Glutamatergic neuron (in vitro differentiated cells): Measurements from ENCODE around the gene CEP72. TPM values are rescaled to one million over a fixed set of nuclear protein-coding genes. Genes with fewer than 3 reads are reported as not detected.

Source experiments
- DNase-seq: peaks from one replicate; pipeline ENCODE4 v3.0.0; 2022
- H3K27ac Mint-ChIP-seq: one replicate; pipeline ENCODE4 v1.8.0; 2020; ENCODE audit warnings: mild to moderate bottlenecking, mixed read lengths, inconsistent platforms; ENCODE audit not compliant: unreplicated experiment
- H3K27me3 Mint-ChIP-seq: one replicate; pipeline ENCODE4 v1.8.0; 2020; ENCODE audit warnings: mild to moderate bottlenecking, moderate library complexity, mixed read lengths, inconsistent platforms; ENCODE audit not compliant: unreplicated experiment
- H3K36me3 Mint-ChIP-seq: one replicate; pipeline ENCODE4 v1.8.0; 2020; ENCODE audit warnings: mild to moderate bottlenecking, mixed read lengths, inconsistent platforms; ENCODE audit not compliant: unreplicated experiment
- H3K4me1 Mint-ChIP-seq: one replicate; pipeline ENCODE4 v1.8.0; 2020; ENCODE audit warnings: mild to moderate bottlenecking, low read depth, mixed read lengths, inconsistent platforms; ENCODE audit not compliant: unreplicated experiment
- H3K4me3 Mint-ChIP-seq: one replicate; pipeline ENCODE4 v1.8.0; 2020; ENCODE audit warnings: mild to moderate bottlenecking, mixed read lengths, inconsistent platforms; ENCODE audit not compliant: unreplicated experiment
- H3K9me3 Mint-ChIP-seq: one replicate; pipeline ENCODE4 v1.8.0; 2020; ENCODE audit warnings: mild to moderate bottlenecking, moderate library complexity, mixed read lengths, inconsistent platforms; ENCODE audit not compliant: unreplicated experiment
- CTCF ChIP-seq: fragments of 200-600 bp; sonication (generic); IDR thresholded peaks from one replicate; pipeline ENCODE4 v1.5.0; 2021; ENCODE audit not compliant: partially characterized antibody, unreplicated experiment
- total RNA-seq: library from RNA; stranded (reverse); fragmentation: NEBNext Ultra II Directional; extraction: Animal tissue kit (Norgen Biotek cat#: 25700); gene quantifications from one replicate; pipeline ENCODE4 v1.2.1, GENCODE V29; 2021; ENCODE audit not compliant: unreplicated experiment

CEP72 gene
- total RNA-seq, 1 donor from 2014 or later, result 43.9 TPM

GRCh38 chr5:583645-584044, 28.5 kb upstream of the CEP72 start:
- no peaks in the 10 kb centered on the region for H3K4me1 Mint-ChIP-seq
- peaks cover 4% of the 10 kb centered on the region for H3K9me3 Mint-ChIP-seq
- no peaks in the 10 kb centered on the region for H3K36me3 Mint-ChIP-seq
- H3K4me3 Mint-ChIP-seq, result no peak overlapping the region
- peaks cover 5% of the 10 kb centered on the region for H3K27me3 Mint-ChIP-seq
- no peak for TF ChIP-seq CTCF
- no peak for DNase-seq
- no peak overlapping the region for H3K27ac Mint-ChIP-seq

DNA sequence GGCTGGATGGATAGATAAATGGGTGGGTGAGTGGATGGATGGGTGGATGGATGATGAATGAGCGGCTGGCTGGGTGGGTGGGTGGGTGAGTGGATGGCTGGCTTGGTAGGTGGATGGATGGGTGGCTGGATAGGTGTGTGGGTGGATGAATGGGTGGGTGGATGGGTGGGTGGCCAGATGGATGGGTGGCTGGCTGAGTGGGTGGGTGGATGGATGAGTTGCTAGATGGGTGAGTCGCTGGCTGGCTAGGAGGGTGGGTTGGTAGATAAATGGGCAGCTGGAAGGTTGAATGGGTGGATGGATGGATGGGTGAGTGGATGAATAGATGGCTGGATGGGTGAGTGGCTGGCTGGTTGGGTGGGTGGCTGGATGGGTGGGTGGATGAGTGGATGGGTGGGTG, 27.9 kb upstream of the CEP72 start:
- no peaks in the 10 kb centered on the region for H3K4me1 Mint-ChIP-seq
- no peak for TF ChIP-seq CTCF
- H3K9me3 Mint-ChIP-seq, result peaks cover 4% of the 10 kb centered on the region
- H3K27ac Mint-ChIP-seq, result no peak overlapping the region
- no peak for DNase-seq
- H3K36me3 Mint-ChIP-seq, result no peaks in the 10 kb centered on the region
- H3K27me3 Mint-ChIP-seq, result peaks cover 5% of the 10 kb centered on the region
- H3K4me3 Mint-ChIP-seq, result no peak overlapping the region

- no peak for DNase-seq
- TF ChIP-seq CTCF, result no peak
- Mint-ChIP-seq H3K4me1 (no peaks in the 10 kb centered on the region), H3K4me3 (no peak overlapping the region), H3K27me3 (peaks cover 5% of the 10 kb centered on the region), H3K36me3 (no peaks in the 10 kb centered on the region), H3K27ac (no peak overlapping the region), H3K9me3 (peaks cover 4% of the 10 kb centered on the region)
These were observed 27.3 kb upstream of the CEP72 start for GRCh38 chr5:584846-585245.

GRCh38 chr5:585556-585955, 26.6 kb upstream of the CEP72 start:
- Mint-ChIP-seq H3K4me3 (no peak overlapping the region), H3K27me3 (peaks cover 5% of the 10 kb centered on the region), H3K27ac (no peak overlapping the region), H3K9me3 (peaks cover 4% of the 10 kb centered on the region), H3K36me3 (no peaks in the 10 kb centered on the region), H3K4me1 (no peaks in the 10 kb centered on the region)
- DNase-seq, result no peak
- TF ChIP-seq CTCF, result no peak

DNA sequence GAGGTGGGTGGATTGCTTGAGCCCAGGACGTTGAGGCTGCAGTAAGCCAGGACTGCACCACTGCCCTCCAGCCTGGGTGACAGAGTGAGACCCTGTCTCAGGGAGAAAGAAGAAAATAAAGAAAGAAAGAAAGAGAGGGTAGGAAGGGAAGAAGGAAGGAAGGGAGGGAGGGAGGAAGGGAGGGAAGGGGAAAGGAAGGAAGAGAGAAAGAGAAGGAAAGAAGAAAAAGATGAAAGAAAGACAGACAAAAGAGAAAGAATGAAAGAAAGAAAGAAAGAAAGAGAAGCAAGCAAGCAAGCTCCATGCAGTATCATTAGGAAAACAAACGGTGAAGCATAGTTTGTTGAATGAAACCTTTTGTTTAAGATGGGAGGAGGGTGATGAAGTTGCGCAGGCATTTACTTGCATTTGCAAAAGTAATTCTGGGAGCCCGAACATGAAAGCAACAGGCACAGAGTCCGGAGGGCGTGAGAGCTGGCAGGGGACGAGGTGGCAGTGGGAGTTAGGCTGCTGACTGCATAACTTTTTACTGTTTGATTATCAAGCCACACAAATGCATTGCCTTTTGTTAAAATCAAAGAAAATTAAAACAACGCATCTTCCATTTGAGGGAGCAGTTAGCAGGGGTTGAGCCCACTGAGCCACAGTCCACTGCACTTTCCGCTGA, 26.0 kb upstream of the CEP72 start:
- Mint-ChIP-seq H3K4me1 (no peaks in the 10 kb centered on the region), H3K9me3 (peaks cover 6% of the 10 kb centered on the region), H3K27ac (no peak overlapping the region), H3K27me3 (peaks cover 4% of the 10 kb centered on the region), H3K4me3 (no peak overlapping the region), H3K36me3 (peaks cover 3% of the 10 kb centered on the region)
- no peak for TF ChIP-seq CTCF
- no peak for DNase-seq
